NOMO-1 treated with DMSO at 0.1 percent for 48 hours (cell line): ENCODE measurements around the gene SAG.
"Not testable (repeated sequence)": the region's sequence is repeated elsewhere in the genome, so short reads cannot be mapped to it uniquely, and the experiment has no call there.

Source experiments
- DNase-seq: peaks from one replicate; lab custom pipeline; 2025; ENCODE audit not compliant: unreplicated experiment; lab: John Stamatoyannopoulos, UW

SAG gene

DNA sequence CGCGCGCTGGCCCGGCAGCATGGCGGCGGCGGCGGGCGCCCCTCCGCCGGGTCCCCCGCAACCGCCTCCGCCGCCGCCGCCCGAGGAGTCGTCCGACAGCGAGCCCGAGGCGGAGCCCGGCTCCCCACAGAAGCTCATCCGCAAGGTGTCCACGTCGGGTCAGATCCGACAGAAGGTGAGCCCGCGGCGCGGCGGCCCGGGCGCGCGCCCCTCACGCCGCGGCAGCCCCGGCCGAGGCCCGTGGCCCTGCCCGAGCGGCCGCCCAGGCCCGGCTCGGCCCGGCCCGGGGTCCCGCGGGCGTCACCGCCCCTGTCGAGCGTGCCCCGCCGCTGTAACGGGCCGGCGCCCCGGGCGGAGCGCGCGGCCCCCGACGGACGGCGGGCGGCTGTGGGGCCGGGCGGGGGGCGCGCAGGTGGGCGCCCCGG, 46.9 kb downstream of the SAG start:
- DNase-seq: no peak

DNA sequence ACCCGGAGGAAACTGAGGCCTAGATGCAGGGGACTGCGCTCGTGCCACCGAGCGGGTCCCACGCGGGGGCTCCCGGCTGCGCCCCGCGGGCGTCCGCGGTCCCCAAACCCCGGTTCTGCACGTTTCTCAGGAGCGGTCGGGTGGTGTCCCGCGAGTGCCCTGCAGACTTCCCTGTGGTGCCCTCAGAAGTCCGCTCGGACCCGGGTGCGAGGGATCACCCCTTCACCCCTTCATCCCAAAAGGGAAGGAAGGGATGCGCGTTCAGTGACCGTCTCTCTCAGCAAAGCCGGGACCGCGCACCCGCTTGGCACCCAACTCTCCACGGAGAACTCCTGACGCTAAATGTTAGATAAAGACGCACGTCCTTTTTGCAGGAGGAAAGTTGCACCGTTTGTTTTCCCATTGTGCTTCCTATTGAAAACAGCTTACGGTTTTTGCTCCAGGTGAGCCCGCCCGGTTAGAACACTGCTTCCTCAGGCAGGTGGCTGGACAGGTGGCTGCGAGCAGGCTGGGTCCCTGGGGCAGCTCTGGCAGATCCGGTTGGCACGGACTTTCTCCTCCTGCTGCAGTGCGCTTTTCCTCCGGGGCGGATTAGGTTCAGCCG, 47.5 kb downstream of the SAG start:
- DNase-seq: no peak

DNA sequence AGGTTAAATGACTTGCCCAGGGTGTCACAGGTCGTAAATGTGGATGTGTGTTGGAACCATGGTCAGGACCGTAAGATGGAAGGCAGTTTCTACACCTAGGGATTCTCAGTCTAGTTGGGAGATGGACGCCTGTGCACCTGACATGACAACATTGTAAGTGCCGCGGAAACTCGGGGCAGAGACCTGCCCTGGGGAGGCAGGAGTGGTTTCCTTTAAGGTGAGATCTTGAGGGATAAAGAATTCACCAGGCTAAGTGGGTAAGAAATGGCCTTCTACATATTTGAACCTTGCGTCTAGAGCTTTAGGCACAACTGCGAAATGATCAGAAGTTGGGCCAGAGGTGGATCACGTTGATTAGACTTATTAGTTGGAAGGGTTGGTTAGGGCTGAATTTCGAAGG, 48.3 kb downstream of the SAG start:
- DNase-seq: no peak

DNA sequence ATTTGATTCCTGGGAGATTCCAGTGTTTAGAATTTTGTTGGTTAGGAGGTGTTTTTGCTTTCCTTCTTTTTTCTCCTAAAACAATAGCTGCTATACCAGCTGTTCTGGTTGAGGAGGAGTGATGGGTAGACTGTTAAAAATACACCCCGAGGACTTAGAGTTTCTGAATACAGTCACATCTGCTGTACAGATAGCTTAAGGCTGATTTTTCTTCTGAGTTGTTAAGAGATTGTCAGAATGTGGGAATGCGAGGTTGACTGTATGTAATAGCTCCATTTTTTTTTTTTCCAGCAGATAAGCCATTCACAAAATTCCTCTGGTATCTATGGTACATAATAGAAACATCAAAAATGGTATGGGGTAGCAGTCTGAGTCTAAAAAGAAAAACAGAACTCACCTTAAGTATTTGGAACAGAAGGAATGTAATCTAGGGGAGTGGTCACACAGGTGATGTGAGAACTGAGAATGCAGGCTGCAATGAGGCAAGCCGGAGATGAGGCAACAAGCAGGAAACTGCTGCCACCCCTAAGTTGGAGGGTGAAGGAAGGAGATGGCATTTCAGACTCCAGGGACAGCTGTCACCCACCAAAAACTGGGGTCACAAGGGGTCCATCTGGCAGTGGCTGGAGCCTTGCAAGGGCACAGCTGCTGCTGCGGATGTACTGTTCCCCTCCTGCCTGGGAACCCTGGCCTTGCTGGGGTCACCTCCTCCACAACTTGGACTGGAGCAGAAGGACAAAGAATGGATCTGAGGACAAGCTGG, 49.1 kb downstream of the SAG start:
- no peak for DNase-seq

DNA sequence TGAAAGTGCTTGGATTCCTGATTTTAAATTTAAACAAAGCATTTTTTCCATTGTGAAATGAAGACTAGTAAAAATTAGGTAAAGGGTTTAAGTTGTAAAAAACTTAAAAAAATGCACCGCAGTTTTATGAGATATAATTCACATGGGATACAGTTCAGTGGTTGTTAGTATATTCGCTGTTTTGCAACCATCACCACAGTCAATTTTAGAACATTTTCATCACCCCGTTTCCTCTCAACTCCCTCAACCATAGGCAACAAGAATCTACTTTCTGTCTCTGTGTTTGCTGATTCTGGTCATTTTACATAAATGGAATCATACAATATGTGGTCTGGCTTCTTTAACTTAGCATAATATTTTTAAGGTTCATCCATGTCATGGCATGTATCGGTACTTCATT, 50.7 kb downstream of the SAG start:
- peak; percentile 84 for DNase-seq

DNA sequence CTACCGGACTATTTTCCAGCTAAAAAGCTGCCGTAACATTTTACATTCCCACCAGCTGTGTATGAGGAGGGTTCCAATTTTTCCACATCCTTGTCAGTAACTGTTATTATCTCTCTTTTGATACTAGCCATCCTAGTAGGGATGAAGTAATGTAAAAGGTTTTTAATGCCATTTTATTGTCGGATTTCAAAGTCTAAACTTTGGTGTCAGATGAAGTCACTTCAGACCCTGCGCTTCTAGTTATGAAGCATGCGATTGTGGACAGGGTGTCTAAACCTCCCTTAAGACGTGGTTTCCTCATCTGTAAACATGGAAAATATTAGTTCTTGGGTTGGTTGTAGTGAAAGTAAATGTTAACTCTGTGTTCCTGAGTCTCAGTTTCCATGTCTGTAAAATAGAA, 51.3 kb downstream of the SAG start:
- DNase-seq: peak; percentile 10

DNA sequence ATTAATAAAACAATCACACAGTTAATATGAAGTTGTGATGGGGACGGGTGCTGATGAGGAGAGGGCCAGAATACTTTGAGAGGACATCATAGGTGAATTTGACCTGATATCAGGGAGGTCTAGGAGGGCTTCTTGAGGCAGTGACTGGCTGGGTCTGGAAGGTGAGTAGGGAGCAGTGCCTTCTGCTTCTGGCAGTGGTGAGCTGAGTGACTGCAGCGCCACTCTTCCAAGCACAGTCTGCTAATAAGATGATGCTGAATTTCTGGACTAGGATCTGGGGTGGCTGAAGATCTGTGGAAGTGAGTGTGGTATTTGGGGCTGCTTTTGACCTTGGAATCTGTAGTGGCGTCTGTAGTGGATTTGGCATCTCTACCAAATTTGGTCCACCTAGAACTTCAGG, 52.2 kb downstream of the SAG start:
- no peak for DNase-seq

DNA sequence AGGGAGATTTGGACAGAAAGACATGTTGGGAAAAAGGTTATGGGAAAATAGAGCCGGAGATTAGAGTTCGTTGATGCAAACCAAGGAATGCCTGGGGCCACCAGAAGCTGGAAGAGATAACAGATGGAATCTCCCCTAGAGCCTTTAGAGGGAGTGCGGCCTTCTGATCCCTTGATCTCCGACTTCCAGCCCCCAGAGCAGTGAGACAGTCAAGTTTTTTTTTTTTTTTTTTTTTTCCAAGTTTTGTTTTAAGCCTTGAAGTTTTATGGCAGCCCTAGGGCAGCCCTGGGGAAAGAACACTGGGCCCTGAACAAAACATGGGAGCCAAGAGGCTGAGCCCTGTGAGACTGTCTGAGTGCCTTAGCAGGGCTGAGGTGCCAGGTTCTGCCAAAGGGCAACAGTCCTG, 53.2 kb downstream of the SAG start:
- no peak for DNase-seq

DNA sequence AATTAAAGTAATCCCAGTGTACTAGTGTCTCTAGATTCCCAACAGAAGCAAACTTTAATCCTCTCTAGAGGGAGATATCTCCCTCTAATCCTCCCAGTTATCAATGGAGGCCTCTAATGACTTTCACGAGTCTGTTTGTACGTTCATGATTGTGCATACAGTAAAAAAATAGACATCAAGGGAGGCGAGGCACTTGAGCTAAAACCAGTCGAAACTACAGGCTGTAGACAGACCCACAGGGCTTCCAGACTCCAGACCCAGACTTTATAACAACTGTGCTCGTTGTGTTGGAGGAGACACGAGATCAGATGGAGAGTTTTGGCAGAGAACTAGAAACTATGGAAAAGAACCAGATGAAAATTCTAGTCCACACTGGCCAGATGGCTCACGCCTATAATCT, 53.7 kb downstream of the SAG start:
- no peak for DNase-seq

DNA sequence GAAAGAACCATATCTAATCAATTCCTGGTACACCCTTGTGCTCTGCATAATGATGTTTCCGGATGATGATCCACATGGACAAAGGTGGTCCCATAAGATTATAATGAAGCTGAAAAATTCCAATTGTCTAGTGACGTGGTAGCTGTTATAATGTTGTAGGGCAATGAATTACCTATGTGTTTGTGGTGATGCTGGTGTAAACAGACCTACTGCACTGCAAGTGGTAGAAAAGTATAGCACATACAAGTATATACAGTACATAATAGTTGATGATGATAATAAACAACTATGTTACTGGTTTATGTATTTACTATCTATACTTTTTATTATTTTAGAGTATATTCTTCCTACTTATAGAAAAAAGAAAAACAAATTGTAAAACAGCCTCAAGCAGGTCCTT, 55.1 kb downstream of the SAG start:
- DNase-seq: no peak

DNA sequence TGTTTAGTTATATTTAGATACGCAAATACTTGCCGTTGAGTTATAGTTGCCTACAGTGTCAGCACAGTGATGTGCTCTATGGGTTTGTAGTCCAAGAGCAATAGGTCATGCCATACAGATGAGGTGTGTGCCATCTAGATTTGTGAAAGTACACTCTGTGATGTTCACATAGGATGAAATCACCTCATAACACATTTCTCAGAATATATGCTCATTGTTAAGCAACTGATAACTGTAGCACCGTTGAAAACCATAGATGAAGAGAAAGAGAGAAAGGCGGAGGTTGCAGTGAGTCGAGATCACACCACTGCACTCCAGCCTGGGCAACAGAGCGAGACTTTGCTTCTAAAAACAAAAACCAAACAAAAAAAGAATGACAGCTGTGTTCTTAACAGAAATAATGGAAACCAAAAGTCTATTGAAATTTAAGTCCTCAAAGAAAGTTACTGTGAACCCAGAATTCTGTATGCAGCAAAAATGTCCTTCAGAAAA, 56.2 kb downstream of the SAG start:
- DNase-seq: no peak

DNA sequence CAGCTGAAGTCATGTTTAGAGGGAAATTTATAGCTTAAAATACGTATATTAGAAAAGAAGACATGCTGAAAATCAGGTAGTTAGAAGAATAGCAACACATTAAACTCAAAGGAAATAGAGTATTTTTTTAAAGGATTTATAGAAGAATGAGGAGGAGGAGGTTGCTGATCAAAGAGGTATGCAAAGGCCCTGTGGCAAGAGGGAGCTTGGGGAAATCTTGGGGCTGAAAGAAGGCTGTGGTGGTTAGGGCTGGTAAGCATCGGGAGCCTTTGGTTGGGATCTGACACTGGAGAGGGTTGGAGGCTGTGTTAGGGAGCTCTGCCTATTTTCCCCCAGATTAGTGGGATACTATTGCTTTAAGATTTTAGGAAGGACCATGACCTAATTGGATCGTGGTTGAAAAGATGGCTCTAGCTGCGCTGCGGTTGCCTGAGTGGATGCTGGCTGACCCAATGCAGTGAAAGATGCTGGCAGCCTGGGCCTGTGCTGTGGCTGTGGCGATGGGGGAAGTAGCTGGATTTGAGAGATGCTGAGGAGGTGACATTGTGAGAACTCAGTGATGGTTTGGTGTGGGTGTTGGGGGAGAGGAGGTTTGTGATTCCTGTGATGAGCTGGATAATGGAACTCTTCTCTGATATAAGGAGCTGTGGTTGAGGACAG, 58.4 kb downstream of the SAG start:
- no peak for DNase-seq

DNA sequence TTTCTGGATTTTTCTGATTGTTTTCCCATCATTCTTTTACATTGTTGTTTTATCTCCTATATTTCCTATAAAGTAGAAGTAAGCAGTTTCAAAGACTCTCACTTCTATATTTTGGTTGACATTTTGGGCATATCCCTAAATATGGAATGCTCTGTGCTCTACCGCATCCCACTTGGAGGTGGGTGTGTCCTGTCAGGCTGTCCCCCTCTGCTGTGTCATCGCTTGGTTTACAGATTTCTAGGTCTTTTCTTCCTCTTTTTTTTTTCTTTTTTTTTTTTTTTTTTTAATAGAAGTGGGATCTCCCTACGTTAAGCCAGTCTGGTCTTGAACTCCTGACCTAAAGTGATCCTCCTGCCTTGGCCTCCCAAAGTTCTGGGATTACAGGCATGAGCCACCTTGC, 60.0 kb downstream of the SAG start:
- peak; percentile 36 for DNase-seq

DNA sequence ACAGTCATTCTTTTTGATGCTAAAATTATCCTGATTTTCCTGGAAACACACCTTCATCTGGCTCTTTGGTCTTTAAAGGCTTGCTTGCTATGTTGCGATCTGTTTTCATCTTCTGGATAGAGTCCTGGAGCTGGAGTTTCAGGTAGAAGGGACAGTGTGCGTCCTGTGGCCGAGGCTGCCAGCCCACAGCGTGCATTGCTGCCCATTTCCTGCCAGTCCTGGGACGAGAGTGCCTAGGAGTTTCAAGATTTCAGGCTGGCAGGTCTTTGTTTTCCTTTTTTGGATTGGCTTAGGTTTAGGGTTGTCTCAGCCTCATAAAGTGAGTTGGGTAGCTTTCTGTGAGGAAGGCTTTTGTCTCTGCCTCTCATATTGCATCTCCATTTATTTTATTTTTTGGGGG, 61.1 kb downstream of the SAG start:
- DNase-seq: no peak

DNA sequence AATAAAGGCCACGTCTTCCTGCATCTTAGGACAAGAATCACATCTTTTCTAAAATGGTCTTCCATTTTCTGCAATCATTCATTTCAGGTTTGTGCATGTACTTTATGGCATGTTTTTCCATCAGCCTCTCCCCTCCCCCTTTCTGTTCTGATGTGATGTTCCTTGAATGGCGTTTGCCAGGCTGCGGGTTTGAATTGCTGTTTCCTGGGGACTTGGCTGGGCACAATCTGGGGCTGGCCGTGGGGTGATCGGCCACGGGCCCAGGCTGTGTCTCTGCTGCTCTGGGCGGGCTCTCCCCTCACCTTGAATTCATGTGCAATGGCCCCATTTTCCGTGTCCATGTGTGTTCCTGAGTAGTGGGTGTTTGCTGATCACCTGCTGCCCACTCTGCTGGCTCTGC, 61.8 kb downstream of the SAG start:
- DNase-seq: no peak

DNA sequence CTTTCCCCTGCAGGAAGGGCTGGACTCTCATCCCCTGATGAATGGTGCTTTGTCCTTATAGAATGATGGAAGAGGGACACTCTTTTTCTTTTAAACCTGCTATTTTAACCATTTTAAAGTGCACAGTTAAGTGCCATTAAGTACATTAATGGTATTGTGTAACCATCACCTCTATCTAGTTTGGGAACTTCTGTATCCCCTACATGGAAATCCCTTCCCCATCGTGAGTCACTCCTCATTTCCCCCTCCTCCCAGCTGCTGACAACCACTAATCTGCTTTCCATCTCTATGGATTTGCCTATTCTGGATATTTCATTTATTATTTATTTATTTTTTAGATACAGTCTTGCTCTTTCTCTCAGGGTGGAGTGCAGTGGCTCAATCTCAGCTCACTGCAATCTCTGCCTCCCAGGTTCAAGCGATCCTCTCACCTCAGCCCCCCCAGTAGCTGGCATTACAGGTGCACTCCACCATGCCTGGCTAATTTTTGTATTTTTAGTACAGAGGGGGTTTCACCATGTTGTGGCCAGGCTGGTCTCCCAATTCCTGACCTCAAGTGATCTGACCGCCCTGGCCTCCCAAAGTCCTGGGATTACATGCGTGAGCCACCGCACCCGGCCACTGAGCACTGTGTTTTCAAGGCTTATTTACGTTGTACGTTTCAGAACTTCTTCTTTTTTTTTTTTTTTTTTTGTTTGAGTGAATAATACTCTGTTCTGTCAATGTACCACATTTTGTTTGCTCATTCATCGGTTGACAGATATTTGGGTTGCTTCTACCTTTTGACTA, 62.5 kb downstream of the SAG start:
- no peak for DNase-seq

DNA sequence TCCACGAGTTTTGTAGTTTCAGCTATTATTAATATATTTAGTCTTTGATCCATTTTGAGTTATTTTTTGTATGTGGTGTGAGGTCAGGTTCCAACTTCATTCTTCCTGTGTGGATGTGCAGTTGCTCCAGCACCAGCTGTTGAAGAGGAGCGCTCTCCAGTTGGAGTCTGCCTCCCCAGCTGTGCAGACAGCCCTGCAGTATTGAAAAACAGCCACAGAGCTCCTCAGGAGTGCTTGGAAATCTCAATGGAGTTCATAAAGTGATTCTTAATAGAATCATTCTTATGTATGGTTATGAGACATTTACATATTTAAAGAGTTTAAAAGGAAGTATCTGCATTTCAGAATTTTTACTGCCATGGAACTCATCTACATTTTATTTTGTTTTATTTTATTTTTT, 64.0 kb downstream of the SAG start:
- no peak for DNase-seq

DNA sequence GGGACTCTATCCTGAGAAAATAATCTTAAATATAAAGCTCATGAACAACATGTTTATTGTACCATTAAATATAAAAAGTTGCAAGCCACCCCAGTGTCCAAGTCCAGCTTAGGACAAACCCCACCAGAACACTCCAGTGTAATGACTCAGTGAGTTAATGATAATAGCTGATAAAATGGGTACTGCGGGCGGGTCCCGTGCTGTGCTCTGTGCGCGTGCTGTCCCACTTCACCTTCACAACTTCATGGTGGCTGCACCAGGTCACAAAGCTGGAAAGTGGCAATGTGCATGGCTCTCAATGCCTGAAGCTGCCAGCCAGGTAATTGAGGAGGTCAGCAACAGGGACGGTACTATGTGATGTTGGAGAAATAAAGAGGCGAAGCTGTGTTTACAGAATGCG, 65.2 kb downstream of the SAG start:
- DNase-seq: no peak

DNA sequence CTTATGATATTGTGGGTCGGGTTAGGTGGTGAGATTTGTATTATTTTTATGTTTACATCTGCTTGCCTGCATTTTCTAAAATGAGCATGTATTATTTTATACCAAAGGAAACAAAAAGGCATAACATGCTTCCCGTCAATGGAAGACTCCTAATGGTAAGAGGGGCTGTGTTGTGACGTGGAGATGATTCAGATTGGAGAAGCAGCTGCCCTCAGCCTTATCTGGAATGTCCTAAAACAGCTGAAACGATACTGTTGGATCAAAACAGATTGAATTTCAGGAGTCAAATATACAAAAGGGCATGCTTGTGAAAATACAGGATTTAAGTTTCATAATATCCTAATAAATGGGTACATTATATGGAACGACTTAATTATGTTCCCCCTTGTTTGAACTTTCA, 65.7 kb downstream of the SAG start:
- DNase-seq: no peak

DNA sequence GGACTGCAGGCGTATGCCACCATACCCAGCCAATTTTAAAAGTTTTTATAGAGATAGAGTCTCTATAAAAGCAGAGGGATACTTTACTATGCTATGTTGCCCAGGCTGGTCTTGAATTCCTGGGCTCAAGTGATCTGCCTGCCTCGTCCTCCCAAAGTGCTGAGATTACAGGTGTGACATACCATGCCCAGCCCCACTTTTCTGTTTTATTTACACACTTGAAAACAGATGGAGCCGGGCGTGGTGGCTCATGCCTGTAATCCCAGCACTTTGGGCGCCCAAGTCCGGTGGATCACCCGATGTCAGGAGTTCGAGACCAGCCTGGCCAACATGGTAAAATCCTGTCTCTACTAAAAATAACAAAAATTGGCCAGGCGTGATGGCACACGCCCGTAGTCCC, 67.2 kb downstream of the SAG start:
- DNase-seq: not testable (repeated sequence)

DNA sequence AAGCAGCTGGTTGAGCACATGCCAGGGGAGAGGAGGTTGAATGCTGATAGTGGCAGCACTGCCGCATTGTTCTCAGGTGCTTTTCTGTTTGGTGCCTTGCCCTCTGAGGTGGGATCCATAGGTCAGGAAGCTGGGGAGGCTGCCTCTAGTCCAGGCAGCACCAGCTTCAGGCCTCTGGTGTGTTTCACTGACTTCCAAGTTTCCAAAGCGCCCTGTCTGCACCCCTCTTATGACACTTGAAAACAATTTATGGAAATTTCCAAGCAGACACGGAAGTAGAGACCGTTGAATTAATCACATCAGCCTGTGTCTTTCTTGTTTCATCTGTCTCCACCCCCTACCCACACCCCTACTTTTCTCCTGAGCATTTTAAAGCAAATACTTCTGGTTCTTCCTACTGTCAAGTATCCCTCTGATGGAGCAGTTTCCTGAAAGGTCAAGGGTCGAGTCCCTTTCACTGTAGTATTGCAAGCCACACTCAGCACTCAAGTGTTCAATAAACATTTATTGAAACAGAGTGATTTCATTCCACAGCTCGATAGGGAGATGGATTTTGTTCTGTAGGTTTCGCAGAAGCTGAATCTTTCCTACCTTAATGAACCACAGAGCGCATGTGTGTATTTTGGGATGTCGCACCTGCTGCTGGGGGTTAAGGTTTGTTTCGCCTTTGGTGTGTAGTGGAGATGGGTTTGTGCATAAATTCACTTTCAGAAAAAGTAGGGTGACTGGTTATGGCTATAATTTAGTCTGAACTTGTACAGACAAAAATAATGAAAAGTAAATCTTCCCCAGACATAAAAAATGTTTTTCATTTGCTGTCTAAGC, 68.1 kb downstream of the SAG start:
- DNase-seq: no peak
